Measurements from ENCODE around the gene YIF1B.

YIF1B gene

GRCh38 chr19:38331728-38332127 is 16.0 kb upstream of the YIF1B start:
- DNase-seq (ENCODE audit: low spot score), result no peak
- TF ChIP-seq, protein P1, sequence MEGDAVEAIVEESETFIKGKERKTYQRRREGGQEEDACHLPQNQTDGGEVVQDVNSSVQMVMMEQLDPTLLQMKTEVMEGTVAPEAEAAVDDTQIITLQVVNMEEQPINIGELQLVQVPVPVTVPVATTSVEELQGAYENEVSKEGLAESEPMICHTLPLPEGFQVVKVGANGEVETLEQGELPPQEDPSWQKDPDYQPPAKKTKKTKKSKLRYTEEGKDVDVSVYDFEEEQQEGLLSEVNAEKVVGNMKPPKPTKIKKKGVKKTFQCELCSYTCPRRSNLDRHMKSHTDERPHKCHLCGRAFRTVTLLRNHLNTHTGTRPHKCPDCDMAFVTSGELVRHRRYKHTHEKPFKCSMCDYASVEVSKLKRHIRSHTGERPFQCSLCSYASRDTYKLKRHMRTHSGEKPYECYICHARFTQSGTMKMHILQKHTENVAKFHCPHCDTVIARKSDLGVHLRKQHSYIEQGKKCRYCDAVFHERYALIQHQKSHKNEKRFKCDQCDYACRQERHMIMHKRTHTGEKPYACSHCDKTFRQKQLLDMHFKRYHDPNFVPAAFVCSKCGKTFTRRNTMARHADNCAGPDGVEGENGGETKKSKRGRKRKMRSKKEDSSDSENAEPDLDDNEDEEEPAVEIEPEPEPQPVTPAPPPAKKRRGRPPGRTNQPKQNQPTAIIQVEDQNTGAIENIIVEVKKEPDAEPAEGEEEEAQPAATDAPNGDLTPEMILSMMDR (IDR thresholded peaks at IDR 0.05; ENCODE audit: extremely low read depth, insufficient read depth, missing control alignments), result no peak
- in situ Hi-C loops (cut with MboI; ENCODE audit: low pct_unique_long_range_greater_than_20kb, low sequenced_read_pairs, unreplicated experiment), result loop anchor here (5.0 to 25.0 kb wide), 2 partner anchors 79 to 419 kb away; partner anchors contain the start of genes SIPA1L3 and WDR87

GRCh38 chr19:38329651-38330050 is 13.9 kb upstream of the YIF1B start:
- TF ChIP-seq, protein P1 (IDR thresholded peaks at IDR 0.05; ENCODE audit: extremely low read depth, insufficient read depth, missing control alignments), result no peak
- in situ Hi-C loops (cut with MboI; ENCODE audit: low pct_unique_long_range_greater_than_20kb, low sequenced_read_pairs, unreplicated experiment), result loop anchor here (5.0 to 25.0 kb wide), 3 partner anchors 77 to 417 kb away; partner anchors contain the start of genes SIPA1L3 and WDR87
- DNase-seq (ENCODE audit: low spot score), result no peak

GRCh38 chr19:38326591-38326990 is 10.8 kb upstream of the YIF1B start:
- TF ChIP-seq, protein P1 (IDR thresholded peaks at IDR 0.05; ENCODE audit: extremely low read depth, insufficient read depth, missing control alignments), result no peak
- in situ Hi-C loops (cut with MboI; ENCODE audit: low pct_unique_long_range_greater_than_20kb, low sequenced_read_pairs, unreplicated experiment), result loop anchor here (10.0 to 25.0 kb wide), 2 partner anchors 92 to 414 kb away; partner anchors contain the start of genes SIPA1L3 and WDR87

GRCh38 chr19:38324431-38324830 is 8.7 kb upstream of the YIF1B start:
- in situ Hi-C loops (cut with MboI; ENCODE audit: low pct_unique_long_range_greater_than_20kb, low sequenced_read_pairs, unreplicated experiment), result loop anchor here (10.0 kb wide), 1 partner anchor 90 kb away; no protein-coding TSS in a partner anchor

More at GRCh38 chr19:38326591-38326990, 10.8 kb upstream of the YIF1B start:
- no peak for DNase-seq (ENCODE audit: low spot score)

GRCh38 chr19:38323291-38323690 is 7.5 kb upstream of the YIF1B start:
- no peak for DNase-seq (ENCODE audit: low spot score)
- in situ Hi-C loops (cut with MboI; ENCODE audit: low pct_unique_long_range_greater_than_20kb, low sequenced_read_pairs, unreplicated experiment), result loop anchor here (10.0 kb wide), 1 partner anchor 88 kb away; no protein-coding TSS in a partner anchor
- TF ChIP-seq, protein P1 (IDR thresholded peaks at IDR 0.05; ENCODE audit: extremely low read depth, insufficient read depth, missing control alignments), result no peak

More at GRCh38 chr19:38324431-38324830, 8.7 kb upstream of the YIF1B start:
- DNase-seq (ENCODE audit: low spot score), result no peak
- TF ChIP-seq, protein P1 (IDR thresholded peaks at IDR 0.05; ENCODE audit: extremely low read depth, insufficient read depth, missing control alignments), result no peak

- DNase-seq (ENCODE audit: low spot score), result no peak
- in situ Hi-C loops (cut with MboI; ENCODE audit: low pct_unique_long_range_greater_than_20kb, low sequenced_read_pairs, unreplicated experiment), result loop anchor here (10.0 kb wide), 1 partner anchor 87 kb away; no protein-coding TSS in a partner anchor
- TF ChIP-seq, protein P1 (IDR thresholded peaks at IDR 0.05; ENCODE audit: extremely low read depth, insufficient read depth, missing control alignments), result no peak
Observed at GRCh38 chr19:38321646-38322196, 6.0 kb upstream of the YIF1B start.
